GM06990 (cell line): Measurements from ENCODE around the gene EXOSC5.

ENCODE experiments used
- DNase-seq: peaks from one replicate; pipeline ENCODE4 v3.0.0-alpha.2; 2011; ENCODE audit not compliant: insufficient read length; ENCODE audit errors: extremely low read depth
- H3K27me3 ChIP-seq: replicated peaks from 2 replicates; pipeline ENCODE4 v1.6.0; 2011; ENCODE audit warnings: low read length; ENCODE audit not compliant: control insufficient read depth, insufficient read depth
- H3K36me3 ChIP-seq: 2 replicates; pipeline ENCODE4 v1.5.1; 2011; ENCODE audit warnings: low read length; ENCODE audit not compliant: control insufficient read depth, insufficient read depth
- H3K4me3 ChIP-seq: replicated peaks from 2 replicates; pipeline ENCODE4 v1.5.1; 2011; ENCODE audit warnings: low read depth, mild to moderate bottlenecking, control low read depth, low read length
- CTCF ChIP-seq: IDR thresholded peaks from 2 replicates; pipeline ENCODE4 v1.5.1; 2011; ENCODE audit warnings: low read length, control low read depth, mild to moderate bottlenecking, inconsistent platforms; ENCODE audit not compliant: insufficient read depth, poor library complexity, severe bottlenecking

EXOSC5 gene

GRCh38 chr19:41398598-41398997, 1.4 kb upstream of the EXOSC5 start:
- DNase-seq = no peak
- TF ChIP-seq CTCF = no peak
- H3K27me3 ChIP-seq = no peaks in the 10 kb centered on the region
- H3K4me3 ChIP-seq = peak overlapping the region; percentile 93
- peaks cover 4% of the 10 kb centered on the region for H3K36me3 ChIP-seq

GRCh38 chr19:41398050-41398418, 875 bp upstream of the EXOSC5 start:
- peaks cover 1% of the 10 kb centered on the region; the same call in 1 of the 2 replicates for H3K36me3 ChIP-seq
- H3K4me3 ChIP-seq = peak overlapping the region; percentile 93
- no peak for TF ChIP-seq CTCF
- no peak for DNase-seq
- no peaks in the 10 kb centered on the region for H3K27me3 ChIP-seq

GRCh38 chr19:41395355-41395754, 1.8 kb downstream of the EXOSC5 start:
- Histone ChIP-seq H3K4me3 (peak overlapping the region; percentile 2; the same call in 1 of the 2 replicates), H3K36me3 (peaks cover 14% of the 10 kb centered on the region), H3K27me3 (no peaks in the 10 kb centered on the region)
- TF ChIP-seq CTCF = no peak
- DNase-seq = no peak

GRCh38 chr19:41392775-41393174, 4.4 kb downstream of the EXOSC5 start:
- Histone ChIP-seq H3K4me3 (no peak overlapping the region), H3K27me3 (no peaks in the 10 kb centered on the region), H3K36me3 (peaks cover 23% of the 10 kb centered on the region)
- DNase-seq = no peak
- no peak for TF ChIP-seq CTCF

GRCh38 chr19:41391618-41392017, 5.5 kb downstream of the EXOSC5 start:
- Histone ChIP-seq H3K36me3 (peaks cover 26% of the 10 kb centered on the region), H3K4me3 (no peak overlapping the region), H3K27me3 (no peaks in the 10 kb centered on the region)
- no peak for DNase-seq
- no peak for TF ChIP-seq CTCF

- peaks cover 17% of the 10 kb centered on the region for H3K36me3 ChIP-seq
- DNase-seq = no peak
- no peak overlapping the region for H3K4me3 ChIP-seq
- TF ChIP-seq CTCF = no peak
- no peaks in the 10 kb centered on the region for H3K27me3 ChIP-seq
These were observed 10.7 kb downstream of the EXOSC5 start for GRCh38 chr19:41386442-41386841.
